ENCODE data around the gene HRG.

GRCh38 chr3:186722457-186722856 lies 56.6 kb downstream of the HRG start:
- TF ChIP-seq CTCF (IDR thresholded peaks at IDR 0.05) (peak in 2 of 6 experiments; percentile 22 to 31), POLR2A (IDR thresholded peaks at IDR 0.05) (no peak)

All from esophagus squamous epithelium (tissue), 4 donors.